ENCODE measurements around the gene RAC2. TPM values are rescaled to one million over a fixed set of nuclear protein-coding genes. Genes with fewer than 3 reads are reported as not detected.
A peak's percentile ranks its signal among the peaks of the same experiment; 100 is the strongest.

The RAC2 gene
- total RNA-seq, 6 donors from 2014 or later: 22.1 to 126 (median 65.2) TPM

GRCh38 chr22:37195921-37196320 is 48.1 kb downstream of the RAC2 start:
- DNase-seq: no peak
- H3K4me1 ChIP-seq: peaks cover 32 to 43% (median 37%) of the 10 kb centered on the region in 4 donors
- H3K27ac ChIP-seq: peak overlapping the region; percentile 54 to 98 (median 95)
- no peaks in the 10 kb centered on the region for H3K27me3 ChIP-seq
- no peak for ATAC-seq (ENCODE audit: low FRiP score in 2 of 2)
- TF ChIP-seq CTCF (IDR thresholded peaks at IDR 0.05) (no peak), POLR2AphosphoS5 (IDR thresholded peaks at IDR 0.05) (no peak), EP300 (IDR thresholded peaks at IDR 0.05) (no peak), POLR2A (IDR thresholded peaks at IDR 0.05) (no peak)
- WGBS, 2 donors: 60 to 81% methylated on average over 4 of the region's 4 CpGs
- no peaks in the 10 kb centered on the region for H3K36me3 ChIP-seq
- no peaks in the 10 kb centered on the region for H3K9me3 ChIP-seq
- no peak overlapping the region for H3K4me3 ChIP-seq

DNA sequence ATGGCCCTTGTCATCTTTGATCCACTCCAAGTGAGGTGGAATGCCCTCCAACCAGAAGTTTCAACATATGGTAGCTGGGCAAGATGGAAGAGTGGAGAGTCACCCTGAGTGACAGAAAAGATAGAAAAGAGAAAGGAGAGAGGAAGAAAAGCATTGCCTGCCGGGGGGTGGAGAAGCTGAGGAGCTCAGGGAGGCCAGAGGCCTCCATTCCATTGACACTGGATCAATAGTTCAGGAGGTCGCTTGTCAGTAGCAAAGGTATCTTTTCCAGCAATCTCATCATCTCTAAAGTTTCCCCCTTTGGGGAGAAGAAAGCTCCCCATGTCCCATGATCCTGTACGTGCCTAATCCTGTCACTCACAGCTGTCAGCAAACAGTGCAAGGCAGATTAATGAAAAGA is 49.3 kb downstream of the RAC2 start:
- TF ChIP-seq POLR2A (IDR thresholded peaks at IDR 0.05): no peak
- no peak for TF ChIP-seq POLR2AphosphoS5 (IDR thresholded peaks at IDR 0.05)
- TF ChIP-seq CTCF (IDR thresholded peaks at IDR 0.05): no peak
- TF ChIP-seq EP300 (IDR thresholded peaks at IDR 0.05): no peak
- no peaks in the 10 kb centered on the region for H3K36me3 ChIP-seq
- H3K4me3 ChIP-seq: no peak overlapping the region
- peaks cover 29 to 41% (median 37%) of the 10 kb centered on the region in 4 donors for H3K4me1 ChIP-seq
- H3K27me3 ChIP-seq: no peaks in the 10 kb centered on the region
- ATAC-seq (ENCODE audit: low FRiP score in 2 of 2) (no peak), DNase-seq (no peak)
- no peaks in the 10 kb centered on the region for H3K9me3 ChIP-seq
- 89 to 90% methylated on average over 3 of the region's 3 CpGs for WGBS, 2 donors
- peak overlapping the region in 2 of 4 donors; percentile 50 to 95 for H3K27ac ChIP-seq

GRCh38 chr22:37193629-37194191 is 50.4 kb downstream of the RAC2 start:
- no peak for DNase-seq

GRCh38 chr22:37192741-37193140 is 51.3 kb downstream of the RAC2 start:
- 80 to 100% methylated on average over 1 of the region's 1 CpG for WGBS, 2 donors
- peak overlapping the region in 2 of 4 donors; percentile 2 to 50 for H3K27ac ChIP-seq

More at GRCh38 chr22:37193629-37194191, 50.4 kb downstream of the RAC2 start:
- peak overlapping the region in 2 of 4 donors; percentile 14 to 50 for H3K27ac ChIP-seq
- H3K4me3 ChIP-seq: no peak overlapping the region
- no peaks in the 10 kb centered on the region for H3K27me3 ChIP-seq
- TF ChIP-seq CTCF (IDR thresholded peaks at IDR 0.05): no peak
- TF ChIP-seq POLR2AphosphoS5 (IDR thresholded peaks at IDR 0.05): no peak
- no peak for TF ChIP-seq POLR2A (IDR thresholded peaks at IDR 0.05)
- no peak for TF ChIP-seq EP300 (IDR thresholded peaks at IDR 0.05)
- ATAC-seq (ENCODE audit: low FRiP score in 2 of 2): no peak
- H3K9me3 ChIP-seq: no peaks in the 10 kb centered on the region
- H3K4me1 ChIP-seq: peaks cover 34 to 46% (median 40%) of the 10 kb centered on the region in 4 donors
- H3K36me3 ChIP-seq: no peaks in the 10 kb centered on the region
- 60 to 62% methylated on average over 10 of the region's 10 CpGs for WGBS, 2 donors

More at GRCh38 chr22:37192741-37193140, 51.3 kb downstream of the RAC2 start:
- no peak for ATAC-seq (ENCODE audit: low FRiP score in 2 of 2)
- Histone ChIP-seq H3K27me3 (no peaks in the 10 kb centered on the region), H3K4me3 (no peak overlapping the region), H3K36me3 (no peaks in the 10 kb centered on the region), H3K9me3 (no peaks in the 10 kb centered on the region), H3K4me1 (peaks cover 36 to 48% (median 42%) of the 10 kb centered on the region in 4 donors)
- TF ChIP-seq EP300 (IDR thresholded peaks at IDR 0.05) (no peak), CTCF (IDR thresholded peaks at IDR 0.05) (no peak), POLR2A (IDR thresholded peaks at IDR 0.05) (no peak), POLR2AphosphoS5 (IDR thresholded peaks at IDR 0.05) (no peak)
- no peak for DNase-seq
